GOT3 (cell line): ENCODE results near the gene PTX4.
"Not testable (repeated sequence)": the region's sequence is repeated elsewhere in the genome, so short reads cannot be mapped to it uniquely, and the experiment has no call there.

ENCODE experiments used
- DNase-seq: peaks from one replicate; lab custom pipeline; 2025; ENCODE audit warnings: mixed read lengths; lab: John Stamatoyannopoulos, UW

The PTX4 gene

GRCh38 chr16:1443980-1444729 lies 44.6 kb downstream of the PTX4 start, which contains the start of gene CCDC154:
TSS of gene CCDC154 (minus strand) at chr16:1444556. CDS start at chr16:1444322, 234 bp downstream.
- no peak for DNase-seq

- DNase-seq = no peak
Measured at GRCh38 chr16:1443403-1443973, 45.3 kb downstream of the PTX4 start.

- DNase-seq = no peak
Measured at GRCh38 chr16:1442697-1443096, 46.0 kb downstream of the PTX4 start.

GRCh38 chr16:1441391-1441829 lies 47.3 kb downstream of the PTX4 start:
- DNase-seq = no peak

- not testable (repeated sequence) for DNase-seq
Measured at GRCh38 chr16:1439699-1440074, 49.1 kb downstream of the PTX4 start.

GRCh38 chr16:1439058-1439698 lies 49.6 kb downstream of the PTX4 start:
- no peak for DNase-seq

- DNase-seq = no peak
Measured at GRCh38 chr16:1438229-1439057, 50.3 kb downstream of the PTX4 start.

- DNase-seq = no peak
Measured at GRCh38 chr16:1437606-1438005, 51.1 kb downstream of the PTX4 start.

- no peak for DNase-seq
Measured at GRCh38 chr16:1436731-1437355, 51.9 kb downstream of the PTX4 start.

- DNase-seq = no peak
Measured at GRCh38 chr16:1435921-1436697, 52.6 kb downstream of the PTX4 start.
